Spleen (tissue), 7 donors: Measurements from ENCODE around the gene MGA.

Experiments used
- POLR2AphosphoS5 ChIP-seq, 3 donors: sonication (generic); formaldehyde crosslinking; IDR thresholded peaks; one replicate each; pipeline ENCODE4 v1.5.1; 2017; ENCODE audit warnings: antibody characterized with exemption in 3 of 3
- TF ChIP-seq, protein P1 (sequence below), 11 experiments: fragments of 200-600 bp in 7 of 11; fragments of 450-650 bp in 4 of 11; sonication (generic) in 4 of 11; IDR thresholded peaks in 8 of 11; conservative IDR thresholded peaks in 3 of 11; 1 replicate in 7 of 11; 2 replicates in 4 of 11; pipeline versions ENCODE4 v1.4.0 to v1.8.0; 2016 to 2021; ENCODE audit warnings: antibody characterized with exemption in 11 of 11, inconsistent platforms in 4 of 11, mild to moderate bottlenecking in 1 of 11
- donor health status: DM: no; HTN: no; CAD: no; lungs with moderate emphysema.
- donor health status: DM: no; HTN: no; CAD: no.
- donor health status: DM: no; HTN: no; CAD: no.

DNA sequence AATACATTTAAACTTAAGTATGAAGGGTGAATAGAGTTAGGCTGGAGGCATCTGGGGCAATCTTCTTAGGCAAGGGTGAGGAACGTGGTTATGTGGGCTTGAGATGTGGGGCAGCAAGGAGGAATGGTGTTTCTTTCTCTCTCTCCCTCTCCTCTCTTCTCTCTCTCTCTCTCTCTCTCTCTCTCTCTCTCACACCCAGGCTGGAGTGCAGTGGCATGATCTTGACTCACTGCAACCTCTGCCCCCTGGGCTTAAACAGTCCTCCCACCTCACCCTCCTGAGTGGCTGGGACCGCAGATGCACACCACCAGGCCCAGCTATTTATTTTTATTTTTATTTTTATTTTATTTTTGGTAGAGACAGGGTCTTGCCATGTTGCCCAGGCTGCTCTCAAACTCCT, 4.0 kb upstream of the MGA start:
- TF ChIP-seq, protein P1, sequence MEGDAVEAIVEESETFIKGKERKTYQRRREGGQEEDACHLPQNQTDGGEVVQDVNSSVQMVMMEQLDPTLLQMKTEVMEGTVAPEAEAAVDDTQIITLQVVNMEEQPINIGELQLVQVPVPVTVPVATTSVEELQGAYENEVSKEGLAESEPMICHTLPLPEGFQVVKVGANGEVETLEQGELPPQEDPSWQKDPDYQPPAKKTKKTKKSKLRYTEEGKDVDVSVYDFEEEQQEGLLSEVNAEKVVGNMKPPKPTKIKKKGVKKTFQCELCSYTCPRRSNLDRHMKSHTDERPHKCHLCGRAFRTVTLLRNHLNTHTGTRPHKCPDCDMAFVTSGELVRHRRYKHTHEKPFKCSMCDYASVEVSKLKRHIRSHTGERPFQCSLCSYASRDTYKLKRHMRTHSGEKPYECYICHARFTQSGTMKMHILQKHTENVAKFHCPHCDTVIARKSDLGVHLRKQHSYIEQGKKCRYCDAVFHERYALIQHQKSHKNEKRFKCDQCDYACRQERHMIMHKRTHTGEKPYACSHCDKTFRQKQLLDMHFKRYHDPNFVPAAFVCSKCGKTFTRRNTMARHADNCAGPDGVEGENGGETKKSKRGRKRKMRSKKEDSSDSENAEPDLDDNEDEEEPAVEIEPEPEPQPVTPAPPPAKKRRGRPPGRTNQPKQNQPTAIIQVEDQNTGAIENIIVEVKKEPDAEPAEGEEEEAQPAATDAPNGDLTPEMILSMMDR (IDR thresholded peaks at IDR 0.05 in 8 of 11, conservative IDR thresholded peaks at IDR 0.05 in 3 of 11) = no peak
- TF ChIP-seq POLR2AphosphoS5 (IDR thresholded peaks at IDR 0.05) = no peak
